Measurements from ENCODE around the gene ATL2.

DNA sequence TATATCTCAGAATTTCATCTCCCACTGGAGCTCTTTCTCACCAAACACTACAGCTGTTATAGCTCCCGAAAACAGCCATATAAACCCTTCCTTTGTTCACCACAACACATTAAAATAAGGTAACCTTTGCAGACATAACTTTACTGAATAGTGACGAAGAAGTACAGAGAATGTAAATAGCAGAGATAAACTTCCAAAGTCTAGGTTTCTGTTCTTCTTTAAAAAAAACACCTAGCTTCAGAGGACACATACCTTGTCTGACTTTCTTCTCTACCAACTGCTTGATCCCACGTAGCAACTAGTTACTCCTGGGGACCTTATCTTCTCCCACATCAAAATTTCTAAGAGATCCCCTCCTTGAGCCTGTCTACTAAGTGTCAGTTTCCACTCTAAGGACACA, 32.3 kb downstream of the ATL2 start:
- TF ChIP-seq POLR2AphosphoS5 (IDR thresholded peaks at IDR 0.05; ENCODE audit: insufficient read depth in 1 of 2, low read depth in 1 of 2) (no peak), POLR2A (IDR thresholded peaks at IDR 0.05) (no peak)
